RWPE1 (cell line): Measurements from ENCODE around the gene BRAT1.
A peak's percentile ranks its signal among the peaks of the same experiment; 100 is the strongest.

ENCODE experiments used
- CTCF ChIA-PET: fragments of 350-600 bp; sonication (Branson Sonifier 250); formaldehyde crosslinking; extraction: SDS; loops from one replicate; lab custom pipeline; 2021; lab: Yijun Ruan, JAX
- POLR2A ChIA-PET: fragments of 400-600 bp; formaldehyde crosslinking; extraction: SDS; loops from one replicate; lab custom pipeline; 2020; ENCODE audit warnings: antibody characterized with exemption; ENCODE audit not compliant: low non-redundant PET; lab: Yijun Ruan, JAX
- DNase-seq: peaks from one replicate; pipeline ENCODE4 v3.0.0; 2012; ENCODE audit warnings: low spot score
- H3K27ac ChIP-seq: fragments of 450-650 bp; 2 replicates; pipeline ENCODE4 v1.5.1; 2017
- CTCF ChIP-seq: fragments of 450-650 bp; conservative IDR thresholded peaks from 2 replicates; pipeline ENCODE4 v1.5.1; 2017; ENCODE audit warnings: low read depth, mild to moderate bottlenecking

BRAT1 gene

GRCh38 chr7:2509298-2509906 is 45.9 kb downstream of the BRAT1 start:
- ChIA-PET POLR2A (interaction anchor here (1.1 kb wide), 1 partner anchor 8 kb away, joined by 3 read pairs; no protein-coding TSS in a partner anchor), CTCF (no interaction called here)
- no peak for TF ChIP-seq CTCF
- DNase-seq: no peak
- peak overlapping the region; percentile 87 for H3K27ac ChIP-seq

DNA sequence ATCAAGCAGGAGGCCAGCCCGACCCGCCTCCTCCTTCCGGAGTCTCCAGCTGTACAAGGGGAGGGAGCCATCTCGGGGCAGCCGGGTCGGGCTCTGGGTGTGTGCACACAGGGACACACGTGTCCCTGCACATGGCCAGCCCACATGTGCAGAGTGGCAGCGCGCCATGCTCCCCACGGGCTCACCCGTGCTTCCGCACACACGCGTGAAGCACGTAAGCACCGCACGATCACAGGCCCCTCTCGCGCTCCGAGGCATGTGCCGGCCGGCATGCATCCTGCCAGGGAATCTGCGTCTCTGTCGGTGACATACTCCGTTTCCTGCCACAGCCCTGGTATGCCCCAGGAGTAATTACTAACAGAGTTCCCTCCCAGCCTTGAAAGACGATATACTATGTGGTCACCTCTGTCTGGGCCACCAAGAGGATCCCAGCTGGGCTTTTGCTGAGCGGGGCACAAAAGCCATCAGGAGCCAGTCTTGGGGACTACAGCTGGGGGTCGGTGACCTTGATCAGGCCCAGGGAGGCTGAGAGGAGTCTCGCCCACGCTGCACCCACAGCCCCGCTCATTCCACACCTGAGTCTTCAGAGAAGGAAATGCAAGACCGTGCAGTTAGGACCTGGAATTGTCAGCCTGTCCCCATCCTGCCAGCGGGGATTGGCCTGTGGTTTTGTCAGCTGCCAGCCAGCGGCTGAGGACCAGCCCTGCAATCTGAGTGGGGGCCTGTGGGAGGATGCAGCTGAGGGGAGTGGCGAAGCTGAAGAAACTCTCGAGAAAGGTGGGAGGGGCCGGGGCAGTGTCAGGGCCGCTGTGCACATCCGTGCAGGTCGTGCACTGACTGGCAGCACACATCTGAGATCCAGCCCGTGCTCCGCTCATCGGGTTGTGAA is 46.8 kb downstream of the BRAT1 start:
- TF ChIP-seq CTCF: no peak
- ChIA-PET CTCF (no interaction called here), POLR2A (no interaction called here)

DNA sequence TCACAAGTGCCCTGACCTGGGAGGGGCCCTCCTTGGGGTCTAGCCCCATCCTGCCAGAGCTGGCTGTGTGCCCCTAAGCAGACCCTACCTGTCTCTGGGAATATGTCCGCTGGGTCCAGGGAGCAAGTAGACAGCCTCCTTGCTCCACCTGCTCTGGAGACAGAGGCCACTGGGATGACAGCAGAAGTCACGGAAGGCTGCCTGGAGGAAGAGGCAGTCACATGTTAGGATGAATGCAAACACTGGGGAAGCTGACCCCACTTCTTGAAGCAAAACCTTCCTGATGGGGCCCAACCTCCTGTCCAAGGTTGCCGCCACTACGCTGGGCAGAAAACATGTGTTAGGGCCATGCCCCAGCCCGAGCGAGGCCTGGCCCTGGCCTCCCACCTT is 47.4 kb downstream of the BRAT1 start:
- ChIA-PET CTCF (no interaction called here), POLR2A (no interaction called here)
- DNase-seq: no peak
- peak overlapping the region; percentile 87 for H3K27ac ChIP-seq
- no peak for TF ChIP-seq CTCF

More for the DNA sequence above, 46.8 kb downstream of the BRAT1 start:
- DNase-seq: no peak
- H3K27ac ChIP-seq: peak overlapping the region; percentile 87

GRCh38 chr7:2507208-2507916 is 48.0 kb downstream of the BRAT1 start:
- TF ChIP-seq CTCF: no peak
- DNase-seq: no peak
- POLR2A ChIA-PET: no interaction called here
- CTCF ChIA-PET: no interaction called here
- peak overlapping the region; percentile 87 for H3K27ac ChIP-seq

GRCh38 chr7:2505401-2505800 is 49.9 kb downstream of the BRAT1 start:
- POLR2A ChIA-PET: no interaction called here

More at GRCh38 chr7:2505401-2505800, 49.9 kb downstream of the BRAT1 start:
- H3K27ac ChIP-seq: peak overlapping the region; percentile 44
- no peak for DNase-seq
- CTCF ChIA-PET: no interaction called here
- TF ChIP-seq CTCF: no peak
